Breast epithelium (tissue), 4 donors: ENCODE data around the gene CNST. TPM values are rescaled to one million over a fixed set of nuclear protein-coding genes. Genes with fewer than 3 reads are reported as not detected.
"Not testable (repeated sequence)": the region's sequence is repeated elsewhere in the genome, so short reads cannot be mapped to it uniquely, and the experiment has no call there.

Experiments used
- DNase-seq, 2 donors: peaks; one replicate each; pipeline ENCODE4 v3.0.0-alpha.2; 2019; ENCODE audit warnings: low spot score in 2 of 2
- H3K27ac ChIP-seq, 2 donors: fragments of 200-600 bp; sonication (generic) in 1 of 2; one replicate each; pipeline ENCODE4 v1.5.1; 2016 to 2019; ENCODE audit warnings: mild to moderate bottlenecking in 1 of 2
- H3K27me3 ChIP-seq, 2 donors: fragments of 200-600 bp; sonication (generic) in 1 of 2; one replicate each; pipeline versions ENCODE4 v1.5.1 to v1.6.0; 2017 to 2019; ENCODE audit warnings: control low read depth in 1 of 2, mild to moderate bottlenecking in 1 of 2
- H3K36me3 ChIP-seq: fragments of 200-600 bp; one replicate; pipeline ENCODE4 v1.5.1; 2019
- H3K4me1 ChIP-seq, 2 donors: fragments of 200-600 bp; sonication (generic); one replicate each; pipeline ENCODE4 v1.5.1; 2016 to 2019; ENCODE audit warnings: control low read depth in 1 of 2
- H3K4me3 ChIP-seq, 3 donors: fragments of 200-600 bp; sonication (generic); 1 replicate in 2 of 3; 2 replicates in 1 of 3; pipeline ENCODE4 v1.5.1; 2016 to 2019; ENCODE audit warnings: mild to moderate bottlenecking in 3 of 3, moderate library complexity in 2 of 3
- H3K9me3 ChIP-seq, 2 donors: fragments of 200-600 bp; sonication (generic) in 1 of 2; one replicate each; pipeline ENCODE4 v1.5.1; 2016 to 2019; ENCODE audit warnings: control low read depth in 1 of 2
- CTCF ChIP-seq, 3 donors: fragments of 450-650 bp; IDR thresholded peaks; one replicate each; pipeline ENCODE4 v1.5.1; 2016 to 2017; ENCODE audit warnings: antibody characterized with exemption in 3 of 3, mild to moderate bottlenecking in 3 of 3, moderate library complexity in 3 of 3
- POLR2A ChIP-seq: fragments of 450-650 bp; IDR thresholded peaks from one replicate; pipeline ENCODE4 v1.6.1; 2016; ENCODE audit warnings: antibody characterized with exemption, mild to moderate bottlenecking, moderate library complexity
- POLR2AphosphoS5 ChIP-seq, 3 donors: sonication (generic); formaldehyde crosslinking; IDR thresholded peaks; one replicate each; pipeline ENCODE4 v1.6.1; 2017; ENCODE audit warnings: antibody characterized with exemption in 3 of 3
- intact Hi-C: fragments of 100-400 bp; cut with DNase I; formaldehyde crosslinking; loops from one replicate; pipeline ENCODE4 v1.15.1; 2023; ENCODE audit warnings: low total_unique reads
- total RNA-seq, 3 donors: library from RNA; depleted of rRNA; stranded (reverse); fragments of >200 nt; gene quantifications; one replicate each; pipeline ENCODE4 v1.1.0, GENCODE V29; 2016

Gene CNST
- total RNA-seq, 3 donors from 2014 or later: 25.9 to 30.9 (median 26.4) TPM

DNA sequence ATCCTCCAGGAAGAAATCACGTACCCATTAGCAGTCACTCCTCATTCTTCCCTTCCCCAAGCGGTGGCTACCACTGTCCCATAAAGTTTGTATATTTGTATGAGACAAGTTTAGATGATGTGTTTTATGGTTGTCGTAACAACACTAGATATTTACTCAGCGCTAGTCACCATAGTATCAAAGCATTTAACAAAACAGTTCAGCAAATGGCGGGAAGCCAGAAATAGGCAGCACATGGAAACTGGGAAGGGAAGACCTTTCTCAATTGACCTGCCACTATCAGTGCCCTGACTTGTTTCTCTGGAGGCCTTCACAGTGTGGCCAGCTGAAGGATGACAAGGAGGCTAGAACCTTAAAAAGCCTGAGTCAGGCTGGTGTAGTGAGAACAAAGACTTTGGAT lies 31.1 kb downstream of the CNST start:
- no peak for TF ChIP-seq CTCF (IDR thresholded peaks at IDR 0.05)
- TF ChIP-seq POLR2A: no peak
- TF ChIP-seq POLR2AphosphoS5 (IDR thresholded peaks at IDR 0.05): no peak
- no peak overlapping the region for H3K4me3 ChIP-seq
- H3K36me3 ChIP-seq: no peaks in the 10 kb centered on the region
- no peaks in the 10 kb centered on the region for H3K27me3 ChIP-seq
- H3K4me1 ChIP-seq: no peaks in the 10 kb centered on the region
- no peak overlapping the region for H3K27ac ChIP-seq
- intact Hi-C loops: no loop called here
- DNase-seq: no peak
- no peaks in the 10 kb centered on the region for H3K9me3 ChIP-seq

DNA sequence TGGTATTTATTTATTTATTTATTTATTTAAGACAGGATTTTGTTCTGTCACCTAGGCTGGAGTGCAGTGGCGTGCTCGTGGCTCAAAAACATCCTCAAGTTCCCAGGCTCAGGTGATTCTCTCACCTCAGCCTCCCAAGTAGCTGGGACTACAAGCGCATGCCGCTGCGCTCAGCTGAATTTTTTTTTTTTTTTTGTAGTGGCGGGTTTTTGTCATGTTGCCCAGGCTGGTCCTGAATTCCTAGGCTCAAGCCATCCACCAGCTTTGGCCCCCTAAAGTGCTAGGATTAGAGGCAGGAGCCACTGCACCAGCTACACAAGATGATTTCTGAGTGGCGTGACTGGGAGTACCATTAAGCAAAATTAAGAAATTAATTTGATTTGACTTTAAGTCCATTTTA lies 31.7 kb downstream of the CNST start:
- Histone ChIP-seq H3K36me3 (no peaks in the 10 kb centered on the region), H3K27ac (no peak overlapping the region), H3K9me3 (no peaks in the 10 kb centered on the region), H3K4me3 (no peak overlapping the region), H3K27me3 (no peaks in the 10 kb centered on the region), H3K4me1 (no peaks in the 10 kb centered on the region)
- TF ChIP-seq POLR2AphosphoS5 (IDR thresholded peaks at IDR 0.05) (no peak), CTCF (IDR thresholded peaks at IDR 0.05) (no peak), POLR2A (no peak)
- intact Hi-C loops: no loop called here
- no peak for DNase-seq

DNA sequence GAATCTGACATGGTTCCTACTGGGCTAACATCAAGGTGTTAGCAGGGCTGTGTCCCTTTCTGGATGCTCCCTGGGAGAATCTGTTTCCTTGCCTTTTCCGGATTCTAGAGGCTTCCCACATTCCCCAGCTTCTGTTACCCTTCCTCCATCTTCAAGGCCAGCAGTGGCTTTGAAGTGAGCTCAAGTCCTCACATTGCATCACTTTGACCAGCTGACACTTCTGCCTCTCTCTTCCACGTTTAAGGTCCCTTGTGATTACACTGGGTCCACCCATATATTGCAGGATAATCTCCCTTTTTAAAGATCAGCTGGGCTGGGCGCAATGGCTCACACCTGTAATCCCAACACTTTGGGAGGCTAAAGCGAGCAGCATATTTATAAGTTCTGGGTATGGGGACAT lies 33.1 kb downstream of the CNST start:
- H3K4me3 ChIP-seq: no peak overlapping the region
- H3K27me3 ChIP-seq: no peaks in the 10 kb centered on the region
- TF ChIP-seq POLR2AphosphoS5 (IDR thresholded peaks at IDR 0.05) (no peak), CTCF (IDR thresholded peaks at IDR 0.05) (no peak)
- no peak overlapping the region for H3K27ac ChIP-seq
- no peaks in the 10 kb centered on the region for H3K36me3 ChIP-seq
- H3K4me1 ChIP-seq: no peaks in the 10 kb centered on the region
- H3K9me3 ChIP-seq: peaks cover 3 to 4% of the 10 kb centered on the region in 2 donors
- intact Hi-C loops: no loop called here
- DNase-seq: no peak

DNA sequence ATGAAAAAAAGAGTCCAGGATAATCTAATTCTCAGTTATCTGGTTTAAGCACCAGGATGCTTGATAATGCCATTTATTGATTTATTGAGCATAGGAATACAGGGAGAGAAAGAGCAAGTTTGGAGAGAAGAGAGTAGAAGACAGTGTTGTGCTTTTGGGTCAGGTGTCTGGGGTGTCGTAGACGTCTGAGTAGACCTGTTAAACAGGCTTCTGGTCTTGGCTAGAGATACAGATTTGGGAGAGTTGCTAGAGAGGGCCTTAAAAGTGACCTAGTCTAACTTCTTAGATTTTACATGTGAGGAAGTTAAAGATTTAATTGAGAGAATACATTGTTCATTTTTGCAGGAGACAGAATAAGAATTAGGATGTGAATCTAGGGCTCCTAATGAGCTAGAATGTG lies 34.3 kb downstream of the CNST start:
- no peak for DNase-seq
- Histone ChIP-seq H3K27ac (peak overlapping the region in 1 of 2 donors; percentile 46), H3K27me3 (no peaks in the 10 kb centered on the region), H3K4me1 (no peaks in the 10 kb centered on the region), H3K36me3 (no peaks in the 10 kb centered on the region), H3K4me3 (no peak overlapping the region), H3K9me3 (peaks cover 3 to 4% of the 10 kb centered on the region in 2 donors)
- intact Hi-C loops: no loop called here
- TF ChIP-seq POLR2AphosphoS5 (IDR thresholded peaks at IDR 0.05): no peak
- no peak for TF ChIP-seq POLR2A
- TF ChIP-seq CTCF (IDR thresholded peaks at IDR 0.05): no peak

DNA sequence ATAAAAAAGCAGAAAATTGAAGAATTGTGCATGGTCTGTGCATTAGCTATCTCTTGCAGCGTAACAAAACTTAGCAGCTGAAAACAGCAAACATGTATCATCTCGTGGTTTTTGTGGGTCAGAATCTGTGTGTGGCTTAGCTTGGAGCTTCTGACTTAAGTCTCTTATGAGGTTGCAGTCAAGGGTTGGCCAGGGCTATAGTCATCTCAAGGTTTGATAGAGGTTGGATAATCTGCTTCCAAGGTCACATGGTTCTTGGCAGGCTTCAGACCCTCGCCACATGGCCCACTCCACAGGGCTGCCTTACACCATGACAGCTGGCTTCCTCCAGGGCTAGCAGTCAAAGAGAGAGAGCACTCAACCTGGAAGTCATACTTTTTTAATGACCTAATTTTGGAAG lies 35.9 kb downstream of the CNST start:
- Histone ChIP-seq H3K4me1 (no peaks in the 10 kb centered on the region), H3K4me3 (no peak overlapping the region), H3K9me3 (peaks cover 3 to 4% of the 10 kb centered on the region in 2 donors), H3K27ac (no peak overlapping the region), H3K36me3 (no peaks in the 10 kb centered on the region), H3K27me3 (no peaks in the 10 kb centered on the region)
- no peak for DNase-seq
- intact Hi-C loops: no loop called here
- TF ChIP-seq POLR2AphosphoS5 (IDR thresholded peaks at IDR 0.05): no peak
- no peak for TF ChIP-seq POLR2A
- no peak for TF ChIP-seq CTCF (IDR thresholded peaks at IDR 0.05)

GRCh38 chr1:246605231-246605630 lies 39.0 kb downstream of the CNST start:
- H3K4me3 ChIP-seq, intact Hi-C loops, H3K27me3 ChIP-seq, H3K36me3 ChIP-seq, H3K27ac ChIP-seq, H3K4me1 ChIP-seq, DNase-seq, H3K9me3 ChIP-seq: not testable (repeated sequence)
